ENCODE data around the gene KCNAB1. TPM values are rescaled to one million over a fixed set of nuclear protein-coding genes. Genes with fewer than 3 reads are reported as not detected.

Gene KCNAB1
- total and polyA plus RNA-seq, 10 of the 15 experiments (the other 5 are each of a cell fraction or from before 2014, with no cell fraction given), result 0.11 to 0.69 (median 0.43) TPM; not detected in 6

- no peak overlapping the region for H2AFZ ChIP-seq (ENCODE audit: control insufficient read depth, low read depth, low read length)
- DNase-seq (ENCODE audit: low read depth, low spot score), result no peak
- RAD21 ChIA-PET (ENCODE audit: unreplicated experiment), result interaction anchor here (1.6 kb wide), 1 partner anchor 13 kb away, joined by 4 read pairs; no protein-coding TSS in a partner anchor
- no peaks in the 10 kb centered on the region for H3K4me1 ChIP-seq (ENCODE audit: control insufficient read depth, insufficient read depth, low read length)
- no peaks in the 10 kb centered on the region for H3K36me3 ChIP-seq (ENCODE audit: control insufficient read depth in 2 of 2, insufficient read depth in 2 of 2, low read length in 1 of 2)
- in situ Hi-C loops (cut with MboI) (loop anchor here (10.0 to 25.0 kb wide), 2 partner anchors 341 to 973 kb away; no protein-coding TSS in a partner anchor), intact Hi-C loops (cut with micrococcal nuclease; ENCODE audit: unreplicated experiment) (no loop called here)
- no TSS peak for BruUV-seq (replicated peaks)
- no peak for FAIRE-seq
- H3K27ac ChIP-seq (ENCODE audit: control insufficient read depth, insufficient read depth), result no peak overlapping the region
- no peaks in the 10 kb centered on the region for H4K20me1 ChIP-seq (ENCODE audit: control insufficient read depth, insufficient read depth)
- no peak overlapping the region for H3K4me3 ChIP-seq
- no peaks in the 10 kb centered on the region for H3K9me3 ChIP-seq (replicated peaks; ENCODE audit: control insufficient read depth, insufficient read depth, low read length)
- no peak overlapping the region for H3K4me2 ChIP-seq (ENCODE audit: control insufficient read depth, insufficient read depth)
- 48% methylated on average over 2 of the region's 2 CpGs for WGBS (ENCODE audit: insufficient coverage, insufficient replicate concordance, low lambda C conversion rate, missing lambda C conversion rate)
- POLR2A ChIA-PET, result interaction anchor here (0.6 kb wide), 2 partner anchors 101 to 172 kb away, joined by 3 read pairs; no protein-coding TSS in a partner anchor
- no peak for ATAC-seq
- H3K27me3 ChIP-seq (replicated peaks in 1 of 2; ENCODE audit: control insufficient read depth in 2 of 2, insufficient read depth in 2 of 2, low read length in 1 of 2), result no peaks in the 10 kb centered on the region
- H3K9ac ChIP-seq (ENCODE audit: control insufficient read depth, insufficient read depth, low read length), result no peak overlapping the region
- TF ChIP-seq POU2F2 (IDR thresholded peaks at IDR 0.05; ENCODE audit: borderline replicate concordance, low read depth, low read length), result no peak
- no peak for TF ChIP-seq STAT1 (conservative IDR thresholded peaks at IDR 0.05)
- no peak for TF ChIP-seq MTA3 (IDR thresholded peaks at IDR 0.05; ENCODE audit: borderline replicate concordance, low read length)
- TF ChIP-seq, protein P1, sequence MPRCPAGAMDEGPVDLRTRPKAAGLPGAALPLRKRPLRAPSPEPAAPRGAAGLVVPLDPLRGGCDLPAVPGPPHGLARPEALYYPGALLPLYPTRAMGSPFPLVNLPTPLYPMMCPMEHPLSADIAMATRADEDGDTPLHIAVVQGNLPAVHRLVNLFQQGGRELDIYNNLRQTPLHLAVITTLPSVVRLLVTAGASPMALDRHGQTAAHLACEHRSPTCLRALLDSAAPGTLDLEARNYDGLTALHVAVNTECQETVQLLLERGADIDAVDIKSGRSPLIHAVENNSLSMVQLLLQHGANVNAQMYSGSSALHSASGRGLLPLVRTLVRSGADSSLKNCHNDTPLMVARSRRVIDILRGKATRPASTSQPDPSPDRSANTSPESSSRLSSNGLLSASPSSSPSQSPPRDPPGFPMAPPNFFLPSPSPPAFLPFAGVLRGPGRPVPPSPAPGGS (IDR thresholded peaks at IDR 0.05; ENCODE audit: borderline replicate concordance, insufficient read depth, low read depth, low read length, poor library complexity, severe bottlenecking), result no peak
- no peak for TF ChIP-seq CEBPZ (IDR thresholded peaks at IDR 0.05; ENCODE audit: low read depth, low read length)
- no peak for TF ChIP-seq TCF3 (IDR thresholded peaks at IDR 0.05; ENCODE audit: borderline replicate concordance, insufficient read depth, low read depth, low read length)
- no peak for TF ChIP-seq SPI1 (IDR thresholded peaks at IDR 0.05; ENCODE audit: borderline replicate concordance, insufficient read depth, low read depth, low read length)
- SMC1A ChIA-PET (ENCODE audit: uncharacterized antibody, unreplicated experiment), result no interaction called here
- CTCF ChIA-PET, result interaction anchor here (4.2 kb wide), 1 partner anchor 11 kb away, joined by 36 read pairs; no protein-coding TSS in a partner anchor
- no peaks in the 10 kb centered on the region for H3K79me2 ChIP-seq (ENCODE audit: control insufficient read depth, insufficient read depth, low read length)
Observed at GRCh38 chr3:156163848-156164247, 43.5 kb downstream of the KCNAB1 start.
